Brain microvascular endothelial cell (primary cell): ENCODE measurements around the gene PGPEP1.
"Not testable (repeated sequence)": the region's sequence is repeated elsewhere in the genome, so short reads cannot be mapped to it uniquely, and the experiment has no call there.

ENCODE experiments used
- DNase-seq: peaks from one replicate; pipeline ENCODE4 v3.0.0-alpha.2; 2020
- H3K27ac ChIP-seq: fragments of 250-450 bp; sonication (Bioruptor Pico); 2 replicates; pipeline ENCODE4 v1.5.1; 2020; ENCODE audit warnings: mild to moderate bottlenecking, moderate library complexity
- H3K27me3 ChIP-seq: fragments of 250-450 bp; sonication (Bioruptor Pico); replicated peaks from 2 replicates; pipeline ENCODE4 v1.5.1; 2020; ENCODE audit warnings: mild to moderate bottlenecking
- H3K36me3 ChIP-seq: fragments of 250-450 bp; sonication (Bioruptor Pico); replicated peaks from 2 replicates; pipeline ENCODE4 v1.5.1; 2020; ENCODE audit warnings: mild to moderate bottlenecking
- H3K4me3 ChIP-seq: 2 replicates; pipeline ENCODE4 v1.5.1; 2011; ENCODE audit warnings: low read depth, mild to moderate bottlenecking, control low read depth, low read length, moderate library complexity
- CTCF ChIP-seq: IDR thresholded peaks from 2 replicates; pipeline ENCODE4 v1.5.1; 2011; ENCODE audit warnings: low read depth, mild to moderate bottlenecking, moderate library complexity, low read length, control low read depth, inconsistent platforms; ENCODE audit errors: missing control alignments
- in situ Hi-C: cut with HindIII; loops from 2 replicates; pipeline ENCODE4 v1.10.0; 2017; ENCODE audit warnings: low sequenced_read_pairs, low pct_ligation_motif_present

Gene PGPEP1

GRCh38 chr19:18322759-18323460, 17.5 kb upstream of the PGPEP1 start, which contains the start of gene LSM4:
LSM4 (minus strand) TSS chr19:18323076; CDS start chr19:18323020, 56 bp downstream.
- H3K4me3 ChIP-seq, result peak within 1 kb of the TSS; percentile 85
- in situ Hi-C loops, result no loop called here
- peak; percentile 56 for TF ChIP-seq CTCF
- peak within 1 kb of the TSS; percentile 76 for H3K27ac ChIP-seq
- peak; percentile 96 for DNase-seq
- no peaks in the 10 kb centered on the region for H3K36me3 ChIP-seq
- H3K27me3 ChIP-seq, result no peaks in the 10 kb centered on the region

- DNase-seq, H3K27ac ChIP-seq, H3K27me3 ChIP-seq, H3K36me3 ChIP-seq, in situ Hi-C loops, H3K4me3 ChIP-seq: not testable (repeated sequence)
Observed at GRCh38 chr19:18324373-18324731, 16.0 kb upstream of the PGPEP1 start.

- H3K27ac ChIP-seq, result no peak overlapping the region
- TF ChIP-seq CTCF, result no peak
- no peaks in the 10 kb centered on the region for H3K27me3 ChIP-seq
- DNase-seq, result no peak
- H3K36me3 ChIP-seq, result no peaks in the 10 kb centered on the region
- in situ Hi-C loops, result no loop called here
- H3K4me3 ChIP-seq, result no peak overlapping the region
Observed at GRCh38 chr19:18326772-18327171, 13.6 kb upstream of the PGPEP1 start.

GRCh38 chr19:18328340-18329034, 11.9 kb upstream of the PGPEP1 start:
- H3K4me3 ChIP-seq, result peak overlapping the region; percentile 32
- peak; percentile 95 for TF ChIP-seq CTCF
- no peaks in the 10 kb centered on the region for H3K27me3 ChIP-seq
- peak overlapping the region; percentile 34 for H3K27ac ChIP-seq
- in situ Hi-C loops, result no loop called here
- peak; percentile 96 for DNase-seq
- H3K36me3 ChIP-seq, result no peaks in the 10 kb centered on the region

- H3K27ac ChIP-seq, result peak overlapping the region; percentile 34
- H3K27me3 ChIP-seq, result no peaks in the 10 kb centered on the region
- no peak for TF ChIP-seq CTCF
- H3K4me3 ChIP-seq, result peak overlapping the region; percentile 32
- no peaks in the 10 kb centered on the region for H3K36me3 ChIP-seq
- in situ Hi-C loops, result no loop called here
- DNase-seq, result no peak
Observed at GRCh38 chr19:18329035-18329376, 11.4 kb upstream of the PGPEP1 start.

GRCh38 chr19:18330868-18331267, 9.5 kb upstream of the PGPEP1 start:
- in situ Hi-C loops, result no loop called here
- Histone ChIP-seq H3K36me3 (no peaks in the 10 kb centered on the region), H3K27ac (no peak overlapping the region), H3K27me3 (no peaks in the 10 kb centered on the region), H3K4me3 (no peak overlapping the region)
- DNase-seq, result no peak
- TF ChIP-seq CTCF, result no peak
